ENCODE measurements around the gene TJP1. TPM values are rescaled to one million over a fixed set of nuclear protein-coding genes. Genes with fewer than 3 reads are reported as not detected.
"Not testable (repeated sequence)": the region's sequence is repeated elsewhere in the genome, so short reads cannot be mapped to it uniquely, and the experiment has no call there.

Gene TJP1
- total and polyA plus RNA-seq, 9 donors: 36.0 to 57.6 (median 43.4) TPM

DNA sequence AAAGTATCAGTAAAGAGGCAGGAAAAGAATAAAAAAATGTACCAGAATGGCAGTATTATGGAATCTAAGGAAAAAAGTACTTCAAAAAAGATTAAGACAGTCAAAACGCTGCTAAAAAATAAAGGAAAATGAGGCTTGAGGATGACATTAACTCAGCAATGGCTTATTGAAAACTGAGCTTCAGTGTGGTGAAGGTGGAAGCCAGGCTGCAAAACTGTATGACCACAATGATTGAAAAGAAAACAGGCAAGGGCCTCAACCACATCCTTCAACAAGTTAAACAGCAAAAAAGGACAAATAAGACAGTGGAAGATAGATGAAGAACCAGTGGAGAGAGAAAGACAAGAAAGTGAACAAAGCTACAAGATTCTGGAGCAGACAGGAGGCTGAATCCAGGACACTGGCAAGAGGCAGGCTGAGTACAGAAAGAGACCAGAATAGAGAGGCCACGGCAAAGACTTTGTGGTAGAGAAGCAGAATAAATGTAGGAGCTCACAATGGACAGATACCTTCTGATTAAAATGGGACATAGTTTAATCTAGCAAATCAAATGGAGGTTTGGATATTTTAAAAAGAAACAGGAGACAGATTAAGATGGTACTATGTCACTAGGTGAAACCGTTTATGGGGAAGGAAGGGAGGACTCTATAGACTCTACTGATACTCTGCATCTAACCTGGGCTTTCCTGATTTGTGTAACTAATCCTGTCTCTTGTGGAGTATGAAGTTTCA lies 86.1 kb downstream of the TJP1 start:
- Histone ChIP-seq H3K4me1 (ENCODE audit: control insufficient read depth, insufficient read depth, low read length) (no peaks in the 10 kb centered on the region), H3K27ac (ENCODE audit: low read length) (no peak overlapping the region), H3K4me3 (ENCODE audit: low read length) (no peak overlapping the region), H3K9me3 (replicated peaks; ENCODE audit: control insufficient read depth, low read depth, low read length) (no peaks in the 10 kb centered on the region), H3K27me3 (ENCODE audit: control insufficient read depth, insufficient read depth, low read length) (no peaks in the 10 kb centered on the region), H3K36me3 (ENCODE audit: control insufficient read depth, insufficient read depth, low read length) (peaks cover 27% of the 10 kb centered on the region)
- WGBS (ENCODE audit: insufficient coverage): 92% methylated on average over 2 of the region's 3 CpGs
- DNase-seq: no peak

GRCh38 chr15:29734917-29735572 lies 87.2 kb downstream of the TJP1 start:
- no peak overlapping the region for H3K4me3 ChIP-seq (ENCODE audit: low read length)
- DNase-seq: no peak
- no peaks in the 10 kb centered on the region for H3K9me3 ChIP-seq (replicated peaks; ENCODE audit: control insufficient read depth, low read depth, low read length)
- H3K4me1 ChIP-seq (ENCODE audit: control insufficient read depth, insufficient read depth, low read length): no peaks in the 10 kb centered on the region
- H3K27ac ChIP-seq (ENCODE audit: low read length): no peak overlapping the region
- H3K27me3 ChIP-seq (ENCODE audit: control insufficient read depth, insufficient read depth, low read length): no peaks in the 10 kb centered on the region
- 100% methylated on average over 1 of the region's 5 CpGs for WGBS (ENCODE audit: insufficient coverage)
- H3K36me3 ChIP-seq (ENCODE audit: control insufficient read depth, insufficient read depth, low read length): peaks cover 25% of the 10 kb centered on the region

- Histone ChIP-seq H3K4me3 (ENCODE audit: low read length) (no peak overlapping the region), H3K9me3 (replicated peaks; ENCODE audit: control insufficient read depth, low read depth, low read length) (no peaks in the 10 kb centered on the region), H3K36me3 (ENCODE audit: control insufficient read depth, insufficient read depth, low read length) (peaks cover 26% of the 10 kb centered on the region), H3K27me3 (ENCODE audit: control insufficient read depth, insufficient read depth, low read length) (no peaks in the 10 kb centered on the region), H3K4me1 (ENCODE audit: control insufficient read depth, insufficient read depth, low read length) (no peaks in the 10 kb centered on the region), H3K27ac (ENCODE audit: low read length) (no peak overlapping the region)
- no peak for DNase-seq
- WGBS (ENCODE audit: insufficient coverage): no CpG with 5 or more reads among the region's 3 CpGs
Observed at GRCh38 chr15:29731865-29732264, 90.4 kb downstream of the TJP1 start.

DNA sequence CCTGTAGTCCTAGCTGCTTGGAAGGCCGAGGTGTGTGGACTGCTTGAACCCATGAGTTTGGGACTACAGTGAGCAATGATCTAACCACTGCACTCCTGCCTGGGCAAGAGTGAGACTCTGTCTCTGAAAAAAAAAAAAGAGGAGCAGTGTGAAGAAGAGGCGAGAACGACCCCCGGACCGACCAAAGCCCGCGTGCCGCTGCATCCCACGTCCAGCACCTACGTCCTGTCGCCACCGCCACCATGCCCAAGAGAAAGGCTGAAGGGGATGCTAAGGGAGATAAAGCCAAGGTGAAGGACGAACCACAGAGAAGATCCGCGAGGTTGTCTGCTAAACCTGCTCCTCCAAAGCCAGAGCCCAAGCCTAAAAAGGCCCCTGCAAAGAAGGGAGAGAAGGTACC lies 91.8 kb downstream of the TJP1 start:
- H3K27ac ChIP-seq (ENCODE audit: low read length); H3K27me3 ChIP-seq (ENCODE audit: control insufficient read depth, insufficient read depth, low read length); H3K4me3 ChIP-seq (ENCODE audit: low read length); H3K9me3 ChIP-seq (replicated peaks; ENCODE audit: control insufficient read depth, low read depth, low read length); DNase-seq; H3K4me1 ChIP-seq (ENCODE audit: control insufficient read depth, insufficient read depth, low read length): not testable (repeated sequence)
- H3K36me3 ChIP-seq (ENCODE audit: control insufficient read depth, insufficient read depth, low read length): peaks cover 25% of the 10 kb centered on the region
- 71% methylated on average over 1 of the region's 15 CpGs for WGBS (ENCODE audit: insufficient coverage)

GRCh38 chr15:29728418-29728817 lies 93.8 kb downstream of the TJP1 start:
- no peak for DNase-seq
- H3K36me3 ChIP-seq (ENCODE audit: control insufficient read depth, insufficient read depth, low read length): peaks cover 30% of the 10 kb centered on the region
- WGBS (ENCODE audit: insufficient coverage): no CpG with 5 or more reads among the region's 2 CpGs
- H3K27ac ChIP-seq (ENCODE audit: low read length): no peak overlapping the region
- H3K4me1 ChIP-seq (ENCODE audit: control insufficient read depth, insufficient read depth, low read length): no peaks in the 10 kb centered on the region
- H3K27me3 ChIP-seq (ENCODE audit: control insufficient read depth, insufficient read depth, low read length): no peaks in the 10 kb centered on the region
- no peak overlapping the region for H3K4me3 ChIP-seq (ENCODE audit: low read length)
- H3K9me3 ChIP-seq (replicated peaks; ENCODE audit: control insufficient read depth, low read depth, low read length): no peaks in the 10 kb centered on the region

DNA sequence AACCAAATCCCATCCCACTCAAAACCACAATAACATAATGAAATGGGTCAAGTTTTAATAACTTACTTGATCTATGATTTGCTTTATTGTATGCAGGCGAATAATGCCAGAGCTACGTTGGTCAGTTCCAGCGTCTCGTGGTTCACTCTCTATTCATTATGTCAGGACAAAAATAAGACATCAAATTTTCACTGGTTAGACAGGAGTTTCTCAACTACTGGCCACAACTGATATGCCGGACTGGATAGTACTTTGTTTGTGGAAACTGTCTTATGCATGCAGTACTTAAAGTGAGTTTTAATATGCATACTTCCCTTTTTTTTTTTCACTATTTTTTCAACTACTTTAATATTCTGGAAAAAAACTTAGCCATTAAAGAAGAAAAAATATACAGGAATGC lies 94.4 kb downstream of the TJP1 start:
- Histone ChIP-seq H3K27me3 (ENCODE audit: control insufficient read depth, insufficient read depth, low read length) (no peaks in the 10 kb centered on the region), H3K4me1 (ENCODE audit: control insufficient read depth, insufficient read depth, low read length) (no peaks in the 10 kb centered on the region), H3K36me3 (ENCODE audit: control insufficient read depth, insufficient read depth, low read length) (peaks cover 35% of the 10 kb centered on the region), H3K27ac (ENCODE audit: low read length) (no peak overlapping the region), H3K9me3 (replicated peaks; ENCODE audit: control insufficient read depth, low read depth, low read length) (peaks cover 2% of the 10 kb centered on the region), H3K4me3 (ENCODE audit: low read length) (no peak overlapping the region)
- no CpG with 5 or more reads among the region's 5 CpGs for WGBS (ENCODE audit: insufficient coverage)
- DNase-seq: no peak

GRCh38 chr15:29726553-29726952 lies 95.7 kb downstream of the TJP1 start:
- no CpG with 5 or more reads among the region's 7 CpGs for WGBS (ENCODE audit: insufficient coverage)
- Histone ChIP-seq H3K27ac (ENCODE audit: low read length) (no peak overlapping the region), H3K9me3 (replicated peaks; ENCODE audit: control insufficient read depth, low read depth, low read length) (peaks cover 11% of the 10 kb centered on the region), H3K4me1 (ENCODE audit: control insufficient read depth, insufficient read depth, low read length) (no peaks in the 10 kb centered on the region), H3K4me3 (ENCODE audit: low read length) (no peak overlapping the region), H3K36me3 (ENCODE audit: control insufficient read depth, insufficient read depth, low read length) (peaks cover 37% of the 10 kb centered on the region), H3K27me3 (ENCODE audit: control insufficient read depth, insufficient read depth, low read length) (no peaks in the 10 kb centered on the region)
- no peak for DNase-seq

- no peaks in the 10 kb centered on the region for H3K4me1 ChIP-seq (ENCODE audit: control insufficient read depth, insufficient read depth, low read length)
- peaks cover 52% of the 10 kb centered on the region for H3K36me3 ChIP-seq (ENCODE audit: control insufficient read depth, insufficient read depth, low read length)
- no peak overlapping the region for H3K27ac ChIP-seq (ENCODE audit: low read length)
- WGBS (ENCODE audit: insufficient coverage): 100% methylated on average over 2 of the region's 3 CpGs
- peaks cover 11% of the 10 kb centered on the region for H3K9me3 ChIP-seq (replicated peaks; ENCODE audit: control insufficient read depth, low read depth, low read length)
- no peak overlapping the region for H3K4me3 ChIP-seq (ENCODE audit: low read length)
- no peak for DNase-seq
- no peaks in the 10 kb centered on the region for H3K27me3 ChIP-seq (ENCODE audit: control insufficient read depth, insufficient read depth, low read length)
Observed at GRCh38 chr15:29724026-29724425, 98.2 kb downstream of the TJP1 start.

- Histone ChIP-seq H3K4me3 (ENCODE audit: low read length) (no peak overlapping the region), H3K4me1 (ENCODE audit: control insufficient read depth, insufficient read depth, low read length) (no peaks in the 10 kb centered on the region), H3K9me3 (replicated peaks; ENCODE audit: control insufficient read depth, low read depth, low read length) (no peaks in the 10 kb centered on the region), H3K27ac (ENCODE audit: low read length) (no peak overlapping the region), H3K36me3 (ENCODE audit: control insufficient read depth, insufficient read depth, low read length) (peaks cover 40% of the 10 kb centered on the region), H3K27me3 (ENCODE audit: control insufficient read depth, insufficient read depth, low read length) (no peaks in the 10 kb centered on the region)
- no peak for DNase-seq
Observed at GRCh38 chr15:29713784-29714183, 108.5 kb downstream of the TJP1 start.

- H3K4me3 ChIP-seq (ENCODE audit: low read length): no peak overlapping the region
- H3K27ac ChIP-seq (ENCODE audit: low read length): no peak overlapping the region
- no CpG with 5 or more reads among the region's 3 CpGs for WGBS (ENCODE audit: insufficient coverage)
Observed at GRCh38 chr15:29712149-29712885, 110.0 kb downstream of the TJP1 start.

More at GRCh38 chr15:29712149-29712885, 110.0 kb downstream of the TJP1 start:
- Histone ChIP-seq H3K4me1 (ENCODE audit: control insufficient read depth, insufficient read depth, low read length) (no peaks in the 10 kb centered on the region), H3K9me3 (replicated peaks; ENCODE audit: control insufficient read depth, low read depth, low read length) (no peaks in the 10 kb centered on the region), H3K36me3 (ENCODE audit: control insufficient read depth, insufficient read depth, low read length) (peaks cover 40% of the 10 kb centered on the region), H3K27me3 (ENCODE audit: control insufficient read depth, insufficient read depth, low read length) (no peaks in the 10 kb centered on the region)
- DNase-seq: no peak

All from muscle of leg (tissue), 11 donors.